HG02938 (cell line): Measurements from ENCODE around the gene PHYKPL.

Experiments used
- ATAC-seq: cut with Tn5 transposase; IDR thresholded peaks from one replicate; pipeline ENCODE4 v1.9.1; 2021; ENCODE audit warnings: mild to moderate bottlenecking, moderate library complexity; ENCODE audit not compliant: unreplicated experiment

Gene PHYKPL

DNA sequence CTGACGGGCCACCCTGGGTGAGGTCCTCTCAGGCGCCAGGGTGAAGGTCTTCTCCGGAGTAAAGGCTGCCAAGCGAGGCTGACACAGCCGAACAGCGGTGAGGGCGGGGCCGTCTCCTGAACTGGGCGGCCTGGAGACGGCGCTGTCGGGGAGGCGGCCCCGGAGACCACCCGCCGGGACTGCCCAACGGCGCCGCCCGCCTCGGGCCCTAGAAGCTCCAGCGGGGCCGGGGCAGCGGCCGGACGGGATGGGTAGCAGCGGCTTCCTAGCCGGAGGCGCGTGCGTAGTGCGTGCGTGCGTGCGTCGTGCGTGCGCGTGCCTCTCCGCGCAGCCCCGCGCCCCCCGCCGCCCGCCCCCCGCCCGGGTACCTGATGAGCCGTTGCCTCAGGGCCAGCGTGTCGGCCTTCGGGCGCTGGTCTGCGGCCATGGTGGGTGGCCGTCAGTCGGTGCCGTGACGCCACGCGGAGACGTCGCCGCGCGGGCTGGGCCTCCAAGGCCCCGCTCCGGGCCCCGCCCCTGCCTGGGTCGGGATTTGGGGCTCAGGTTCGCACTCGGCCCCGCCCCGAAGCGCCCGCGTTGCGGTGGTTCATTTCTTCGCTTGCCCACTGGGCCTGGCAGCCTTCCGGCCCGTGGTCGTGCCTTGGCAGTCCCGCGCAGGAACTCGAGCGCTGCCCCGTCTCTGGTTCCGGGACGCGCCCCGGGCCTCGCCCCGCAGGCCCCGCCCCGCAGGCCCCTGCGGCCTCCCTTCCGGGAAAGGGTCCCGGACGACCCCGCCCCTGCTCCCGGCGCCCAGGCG is at the start of gene PHYKPL:
Gene PHYKPL (minus strand): TSS at position 679 of the 796 bp plus-strand sequence. CDS start 252 bp downstream, at position 427.
- ATAC-seq: peak; percentile 46

- no peak for ATAC-seq
These were observed 49.8 kb upstream of the PHYKPL start for GRCh38 chr5:178282391-178282790.

GRCh38 chr5:178281331-178281730 is 48.7 kb upstream of the PHYKPL start:
- ATAC-seq: no peak

- ATAC-seq: no peak
These were observed 48.0 kb upstream of the PHYKPL start for GRCh38 chr5:178280631-178281030.

- ATAC-seq: peak; percentile 73
These were observed 47.3 kb upstream of the PHYKPL start for GRCh38 chr5:178279723-178280438.

GRCh38 chr5:178279026-178279722 is 46.6 kb upstream of the PHYKPL start:
- ATAC-seq: no peak

- ATAC-seq: no peak
These were observed 45.9 kb upstream of the PHYKPL start for GRCh38 chr5:178278358-178279023.

DNA sequence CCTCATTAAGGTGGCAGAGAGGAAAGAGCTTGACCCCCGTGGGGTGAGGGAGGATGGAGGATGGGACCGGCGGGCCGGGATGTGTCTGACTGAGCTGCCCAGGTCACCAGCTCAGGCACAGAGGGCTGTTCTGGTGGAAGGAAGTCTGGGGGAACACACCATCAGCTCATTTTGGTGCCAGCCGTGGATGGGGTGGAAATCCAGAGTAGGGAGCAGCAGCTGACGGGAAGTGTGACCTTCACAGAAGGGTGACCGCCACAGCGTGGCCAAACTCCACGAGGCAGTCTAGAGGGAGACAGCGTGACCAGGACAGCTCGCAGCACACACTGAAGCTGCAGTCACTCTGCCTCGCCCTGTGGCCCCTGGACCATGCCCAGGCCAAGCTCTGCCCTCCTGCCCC is 45.3 kb upstream of the PHYKPL start:
- ATAC-seq: no peak

DNA sequence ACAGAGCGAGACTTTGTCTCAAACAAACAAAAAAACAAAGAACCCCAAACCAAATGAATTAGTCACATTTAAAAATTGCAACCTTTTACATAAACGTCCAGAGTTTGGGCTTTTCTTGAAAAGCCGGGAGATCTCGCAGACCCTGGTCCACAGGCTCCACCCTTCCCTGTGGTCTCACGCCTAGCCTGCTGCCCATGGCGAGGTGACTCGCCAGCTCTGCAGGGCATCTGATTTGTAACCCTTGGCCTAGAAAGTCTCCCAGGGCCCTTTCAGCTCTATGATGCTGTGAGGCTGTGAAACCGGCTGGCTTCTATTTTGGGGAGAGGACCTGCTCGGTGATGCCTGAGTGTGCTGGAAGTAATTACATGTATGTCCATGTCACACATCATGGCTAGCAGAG is 44.7 kb upstream of the PHYKPL start:
- no peak for ATAC-seq

DNA sequence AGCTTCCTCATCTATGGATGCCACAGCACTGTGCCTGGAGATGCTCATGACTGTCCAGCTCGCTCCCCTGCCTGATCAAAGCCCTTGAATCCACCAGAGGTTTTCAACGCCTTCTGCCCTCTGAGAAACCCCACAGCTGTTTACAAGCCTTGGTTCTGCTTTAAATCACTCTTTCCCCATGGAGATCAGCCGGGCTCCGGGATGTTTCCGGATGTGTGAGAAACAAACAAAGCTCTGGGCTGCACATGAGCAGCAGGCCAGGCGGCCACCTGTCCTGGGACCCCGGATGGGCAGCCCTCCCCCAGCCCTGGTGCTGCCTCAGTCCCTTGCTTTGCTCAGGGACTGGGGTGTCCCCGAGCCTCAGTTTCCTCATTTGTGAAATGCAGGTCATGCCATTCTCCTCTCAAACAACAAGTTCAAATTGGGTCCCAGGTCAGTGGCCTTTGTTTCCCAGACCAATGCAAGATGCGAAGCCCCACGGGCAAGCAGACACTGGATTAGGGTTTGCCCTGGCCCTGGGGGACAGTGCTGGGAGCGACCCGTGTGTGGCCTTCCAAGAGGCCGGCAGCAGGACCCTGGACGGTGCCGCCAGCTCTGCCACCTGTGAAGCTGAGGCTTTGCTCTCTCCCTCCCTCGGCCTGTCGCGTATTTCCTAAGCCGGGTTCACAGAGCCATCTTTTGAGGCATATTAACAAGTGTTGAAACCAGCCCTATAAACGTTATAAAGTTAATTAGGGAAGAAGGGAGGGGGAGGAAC is 42.4 kb upstream of the PHYKPL start:
- ATAC-seq: no peak

GRCh38 chr5:178273665-178274541 is 41.3 kb upstream of the PHYKPL start:
- no peak for ATAC-seq

DNA sequence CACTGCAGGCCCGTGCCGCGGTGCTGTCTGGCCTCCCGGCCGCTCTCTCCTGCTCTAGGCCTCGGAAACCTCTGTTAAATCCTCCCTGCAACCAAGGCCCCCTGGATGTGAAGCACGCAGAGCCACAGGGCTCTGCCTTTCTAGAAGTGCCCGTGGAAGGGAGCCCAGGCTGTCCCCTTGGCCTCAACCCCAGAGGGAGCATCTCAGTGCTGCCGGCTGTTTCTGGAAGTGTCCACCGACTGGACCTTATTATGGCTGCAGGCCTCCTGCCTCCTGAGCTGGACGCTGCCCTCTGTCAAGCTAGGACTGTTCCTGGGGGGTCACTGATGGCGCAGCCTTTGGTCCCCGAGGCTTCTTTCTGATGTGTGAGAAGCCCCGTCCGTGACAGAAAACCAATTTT is 40.4 kb upstream of the PHYKPL start:
- no peak for ATAC-seq

- no peak for ATAC-seq
These were observed 40.0 kb upstream of the PHYKPL start for GRCh38 chr5:178272591-178272990.

DNA sequence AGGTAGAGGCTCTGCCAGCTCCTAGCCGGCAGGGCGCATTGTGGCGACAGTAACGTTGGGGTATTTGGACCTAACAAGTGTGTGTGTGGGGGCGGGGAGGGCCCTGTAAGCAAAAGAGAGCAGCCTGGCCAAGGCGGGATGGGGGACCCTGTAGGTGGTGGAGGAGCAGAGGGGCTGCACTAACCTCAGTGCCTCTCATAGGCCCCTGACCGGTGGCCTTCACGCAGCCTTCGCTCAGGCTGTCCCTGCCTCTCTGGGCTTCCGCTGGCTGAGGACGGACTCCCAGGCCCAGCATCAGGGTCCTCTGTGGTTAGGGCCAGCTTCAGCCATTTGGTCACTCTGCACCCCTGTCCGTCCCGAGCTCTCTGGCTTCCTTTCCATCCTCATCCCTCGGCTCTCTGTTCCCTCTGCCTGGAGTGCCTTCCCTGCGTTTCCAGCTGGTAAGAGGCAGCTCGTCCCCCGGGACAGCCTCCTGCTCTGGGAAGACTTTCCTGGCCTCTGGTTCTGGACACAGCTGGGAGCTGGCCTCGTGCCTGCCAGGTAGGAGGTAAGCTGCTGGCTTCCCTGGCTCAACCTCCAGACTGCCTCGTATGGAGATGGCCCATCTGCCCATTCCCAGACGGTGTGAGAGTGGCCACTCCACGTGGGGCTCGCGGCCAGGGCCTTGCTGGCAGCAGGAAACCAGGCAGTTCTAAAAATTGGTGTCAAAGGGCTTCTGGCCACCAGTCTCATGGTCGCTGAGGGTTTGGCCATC is 39.3 kb upstream of the PHYKPL start:
- no peak for ATAC-seq

DNA sequence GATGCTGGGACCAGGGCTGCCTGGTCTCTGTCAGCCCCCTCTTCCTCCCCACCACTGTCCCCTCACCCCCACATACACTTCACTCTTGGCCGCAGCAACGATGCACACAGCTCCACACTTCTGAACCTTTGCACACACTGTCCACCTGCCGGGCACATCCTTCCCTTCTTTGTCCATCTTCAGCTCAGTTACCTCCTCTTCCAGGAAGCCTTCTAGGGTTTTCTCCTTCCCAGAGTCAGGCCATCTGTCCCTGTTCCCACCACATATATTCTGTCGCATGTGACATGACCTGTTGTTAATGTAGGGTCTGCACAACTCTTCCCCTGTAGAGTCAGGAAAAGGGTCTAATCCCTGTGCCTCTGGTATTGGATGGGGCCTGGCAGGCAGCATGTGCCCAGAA is 38.6 kb upstream of the PHYKPL start:
- ATAC-seq: no peak

- no peak for ATAC-seq
These were observed 36.9 kb upstream of the PHYKPL start for GRCh38 chr5:178269499-178269898.

DNA sequence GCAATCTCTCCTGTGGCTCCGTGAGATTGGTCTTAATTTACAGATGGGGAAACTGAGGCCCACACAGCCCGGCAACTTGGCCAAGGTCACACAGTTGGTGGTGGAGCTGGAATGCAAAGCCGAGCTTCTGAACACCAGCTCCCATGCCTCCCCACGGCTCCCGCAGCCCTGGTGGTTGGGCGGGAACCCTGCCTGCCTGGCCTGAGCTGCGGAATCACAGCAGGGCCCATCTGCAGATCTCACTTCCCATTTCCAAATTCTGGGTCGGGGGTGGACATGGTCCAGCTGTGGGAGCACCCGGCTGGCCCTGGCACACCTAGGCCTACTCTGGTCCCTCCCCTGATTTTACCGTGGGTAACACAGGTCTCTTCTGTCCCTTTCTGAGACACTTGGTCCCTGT is 35.3 kb upstream of the PHYKPL start:
- no peak for ATAC-seq

DNA sequence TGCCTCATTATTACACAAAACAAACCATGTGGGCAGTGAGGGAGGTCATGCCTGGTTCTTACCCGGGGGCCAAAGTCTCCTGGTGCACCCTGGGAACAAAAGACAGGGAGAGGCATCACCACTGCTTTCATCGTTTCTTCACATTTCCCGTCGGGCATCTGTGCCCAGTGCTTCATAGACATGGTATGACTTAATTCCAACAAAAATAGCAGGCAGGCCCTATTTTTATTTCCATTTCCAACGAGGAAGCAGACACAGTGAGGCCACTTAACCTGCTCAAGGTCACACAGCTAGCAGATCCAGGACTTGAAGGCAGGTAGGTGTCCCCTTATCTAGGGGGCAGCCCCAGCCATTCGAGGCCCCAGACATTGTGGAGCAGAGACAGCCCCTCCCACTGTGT is 34.6 kb upstream of the PHYKPL start:
- no peak for ATAC-seq

DNA sequence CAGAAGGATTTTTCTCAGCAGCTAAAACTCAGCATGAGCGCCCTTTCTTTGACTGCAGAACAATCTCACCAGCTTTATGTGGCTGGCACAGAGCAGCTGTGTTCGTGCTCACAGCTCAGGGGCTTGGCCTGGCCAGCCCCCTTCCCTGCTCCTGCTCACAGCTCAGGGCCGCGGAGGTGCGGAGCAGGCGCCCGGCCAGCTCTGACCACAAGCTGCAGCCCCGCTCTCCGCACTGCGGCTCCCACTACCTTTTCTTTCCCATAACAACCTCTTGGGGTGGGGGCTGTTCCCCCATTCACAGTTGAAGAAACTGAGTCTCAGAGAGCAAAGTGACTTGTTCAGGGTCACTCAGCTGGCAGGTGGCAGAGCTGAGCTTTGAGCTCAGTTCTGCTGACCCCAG is 34.0 kb upstream of the PHYKPL start:
- ATAC-seq: no peak
